Activated naive CD4-positive, alpha-beta T cell treated with anti-CD3 and anti-CD28 coated beads, Interleukin-2, amount 50 U/mL, for 72 hours (primary cell): ENCODE data around the gene CHCHD6. TPM values are rescaled to one million over a fixed set of nuclear protein-coding genes. Genes with fewer than 3 reads are reported as not detected.

Experiments used
- ATAC-seq, 2 donors: fragments of 150-1000 bp; cut with Tn5 transposase; 2 replicates each; pipeline ENCODE4 v1.10.0; 2021; ENCODE audit warnings: mild to moderate bottlenecking in 2 of 2, moderate library complexity in 2 of 2
- DNase-seq, 2 donors: peaks; one replicate each; pipeline ENCODE4 v3.0.0; 2021 to 2022; ENCODE audit warnings: low spot score in 2 of 2
- H3K27ac Mint-ChIP-seq, 2 donors: one replicate each; pipeline ENCODE4 v1.8.0; 2022; ENCODE audit warnings: mild to moderate bottlenecking in 2 of 2, mixed read lengths in 2 of 2
- H3K36me3 Mint-ChIP-seq, 2 donors: one replicate each; pipeline ENCODE4 v1.8.0; 2022; ENCODE audit warnings: mixed read lengths in 2 of 2
- H3K9me3 Mint-ChIP-seq, 2 donors: one replicate each; pipeline ENCODE4 v1.8.0; 2022; ENCODE audit warnings: mixed read lengths in 2 of 2
- total RNA-seq, 2 donors: library from RNA; stranded (reverse); gene quantifications; one replicate each; pipeline ENCODE4 v1.2.3, GENCODE V29; 2022

Gene CHCHD6
- total RNA-seq, 2 donors from 2014 or later, result 13.6 to 19.7 TPM

GRCh38 chr3:126947429-126947828, 243.4 kb downstream of the CHCHD6 start:
- DNase-seq (no peak), ATAC-seq (no peak)
- Mint-ChIP-seq H3K27ac (peak overlapping the region in 1 of 2 donors; percentile 46), H3K36me3 (no peaks in the 10 kb centered on the region), H3K9me3 (no peaks in the 10 kb centered on the region)

DNA sequence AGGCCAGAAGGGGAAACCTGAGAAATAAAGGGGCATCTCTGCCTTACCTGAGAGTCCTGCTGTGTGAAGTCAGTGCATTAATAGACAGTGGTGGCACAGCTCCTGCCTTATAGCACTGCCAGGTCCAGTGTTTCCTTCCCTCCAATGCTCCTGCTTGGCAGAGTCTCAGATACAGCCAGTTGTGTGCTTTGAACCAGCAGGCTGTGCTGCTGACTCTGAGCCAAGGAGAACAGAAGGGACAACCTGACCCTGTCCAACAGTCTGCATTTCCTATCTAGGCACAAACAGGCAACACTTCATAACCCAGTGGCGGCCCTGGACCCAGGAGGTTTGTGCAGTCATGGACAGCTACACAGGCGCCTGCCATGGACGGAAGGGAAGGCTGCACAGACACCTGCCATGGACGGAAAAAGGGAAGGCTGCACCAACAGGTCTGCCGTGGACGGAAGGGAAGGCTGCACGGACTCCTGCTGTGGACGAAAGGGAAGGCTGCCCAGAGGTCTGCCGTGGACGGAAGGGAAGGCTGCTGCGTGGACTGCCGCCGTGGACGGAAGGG, 245.0 kb downstream of the CHCHD6 start:
- ATAC-seq, result no peak
- H3K9me3 Mint-ChIP-seq, result no peaks in the 10 kb centered on the region
- no peak for DNase-seq

DNA sequence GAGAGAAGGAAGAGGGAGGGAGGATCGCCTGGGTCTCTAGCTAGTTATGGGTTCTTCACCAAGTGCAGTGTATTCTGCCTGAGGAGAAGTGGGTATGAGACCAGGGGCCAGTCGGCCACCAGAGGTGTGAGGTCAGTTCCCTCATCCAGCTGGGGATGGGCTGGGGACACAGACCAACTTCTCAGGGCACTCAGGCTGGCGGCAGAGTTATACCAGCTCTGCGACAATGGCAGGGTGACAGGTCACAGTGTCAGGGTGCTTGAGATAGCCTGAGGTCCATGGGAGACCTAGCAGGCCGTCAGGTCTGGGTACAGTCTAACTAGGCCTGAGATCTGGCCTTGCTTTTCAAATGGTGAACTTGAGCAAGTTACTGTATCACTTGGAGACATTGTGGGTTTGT, 247.5 kb downstream of the CHCHD6 start:
- ATAC-seq (no peak), DNase-seq (no peak)
- no peaks in the 10 kb centered on the region for H3K9me3 Mint-ChIP-seq
- H3K36me3 Mint-ChIP-seq, result no peaks in the 10 kb centered on the region
- H3K27ac Mint-ChIP-seq, result no peak overlapping the region

More for the DNA sequence above, 245.0 kb downstream of the CHCHD6 start:
- no peaks in the 10 kb centered on the region for H3K36me3 Mint-ChIP-seq
- no peak overlapping the region for H3K27ac Mint-ChIP-seq

DNA sequence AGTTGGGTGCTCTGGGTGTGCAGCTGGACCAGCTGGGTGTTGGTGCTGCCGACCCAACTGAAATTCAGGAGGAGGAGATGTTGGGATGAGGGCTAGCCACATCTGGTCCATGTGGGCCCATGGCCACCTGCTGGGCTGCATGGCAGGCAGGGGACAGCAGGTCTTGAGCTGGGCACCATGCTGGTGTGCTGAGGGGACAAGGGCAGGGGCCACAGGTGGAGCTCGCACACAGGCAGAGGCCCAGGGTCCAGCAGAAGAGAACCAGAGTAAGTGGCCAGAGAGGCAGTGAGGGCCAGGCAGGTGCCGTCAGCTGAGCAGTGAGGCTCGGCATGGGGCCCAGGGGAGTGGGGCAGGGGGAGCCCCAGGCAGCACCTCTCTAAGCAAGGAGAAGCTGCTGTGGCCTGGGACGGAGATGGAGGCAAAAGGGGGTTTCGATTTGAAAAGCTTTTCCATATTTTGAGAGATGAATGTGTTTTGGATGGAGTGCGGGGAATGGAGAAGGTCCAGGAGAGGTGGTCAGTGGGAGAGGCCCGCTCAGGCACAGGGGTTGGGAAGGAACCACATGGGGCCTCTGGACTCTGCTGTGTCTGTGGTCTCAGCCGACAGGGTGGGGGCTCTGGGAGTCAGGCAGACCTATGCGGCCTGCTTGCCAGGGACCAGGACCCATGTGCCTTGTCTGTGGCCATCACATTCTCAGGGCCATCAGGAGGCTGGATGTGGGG, 248.4 kb downstream of the CHCHD6 start:
- Mint-ChIP-seq H3K27ac (no peak overlapping the region), H3K9me3 (no peaks in the 10 kb centered on the region), H3K36me3 (no peaks in the 10 kb centered on the region)
- no peak for DNase-seq
- ATAC-seq, result no peak

- DNase-seq, result no peak
- Mint-ChIP-seq H3K9me3 (no peaks in the 10 kb centered on the region), H3K36me3 (no peaks in the 10 kb centered on the region), H3K27ac (peak overlapping the region in 1 of 2 donors; percentile 55)
- no peak for ATAC-seq
Observed at GRCh38 chr3:126952983-126953660, 249.1 kb downstream of the CHCHD6 start.

GRCh38 chr3:126954141-126954842, 250.3 kb downstream of the CHCHD6 start:
- DNase-seq (no peak), ATAC-seq (peak; percentile 58 to 98)
- Mint-ChIP-seq H3K27ac (no peak overlapping the region), H3K36me3 (no peaks in the 10 kb centered on the region), H3K9me3 (no peaks in the 10 kb centered on the region)

GRCh38 chr3:126955004-126955790, 251.2 kb downstream of the CHCHD6 start:
- H3K9me3 Mint-ChIP-seq, result no peaks in the 10 kb centered on the region
- DNase-seq (no peak), ATAC-seq (no peak)
- H3K27ac Mint-ChIP-seq, result no peak overlapping the region
- H3K36me3 Mint-ChIP-seq, result no peaks in the 10 kb centered on the region

GRCh38 chr3:126956361-126956760, 252.3 kb downstream of the CHCHD6 start:
- H3K36me3 Mint-ChIP-seq, result no peaks in the 10 kb centered on the region
- ATAC-seq, result no peak
- no peak overlapping the region for H3K27ac Mint-ChIP-seq
- DNase-seq, result no peak
- H3K9me3 Mint-ChIP-seq, result no peaks in the 10 kb centered on the region

GRCh38 chr3:126956866-126957650, 253.0 kb downstream of the CHCHD6 start:
- Mint-ChIP-seq H3K9me3 (no peaks in the 10 kb centered on the region), H3K36me3 (no peaks in the 10 kb centered on the region), H3K27ac (no peak overlapping the region)
- ATAC-seq, result no peak
- no peak for DNase-seq

GRCh38 chr3:126957776-126958637, 254.0 kb downstream of the CHCHD6 start:
- Mint-ChIP-seq H3K27ac (no peak overlapping the region), H3K9me3 (no peaks in the 10 kb centered on the region), H3K36me3 (no peaks in the 10 kb centered on the region)
- DNase-seq, result no peak
- ATAC-seq, result no peak

DNA sequence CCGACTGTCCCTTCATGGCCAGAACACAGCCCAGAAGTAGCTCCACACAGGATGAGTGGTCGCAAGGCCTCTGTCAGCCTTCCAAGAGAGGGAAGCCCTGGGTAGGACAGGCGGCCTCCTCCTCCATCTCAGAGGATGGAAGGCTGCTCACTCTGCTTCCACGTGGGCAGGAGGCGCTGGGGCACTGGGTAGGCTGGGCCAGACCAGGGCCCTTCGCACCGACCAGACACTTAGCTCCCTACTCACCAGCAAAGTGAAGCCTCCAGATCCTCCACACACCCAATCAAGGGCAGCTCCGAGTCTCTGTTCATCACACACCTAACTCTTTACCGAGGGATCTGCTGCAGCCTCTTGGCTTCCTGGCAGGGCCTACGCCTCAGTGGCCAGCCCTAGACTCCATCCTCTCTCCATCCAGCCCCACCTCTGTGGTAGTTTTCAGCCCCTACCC, 254.6 kb downstream of the CHCHD6 start:
- no peak for DNase-seq
- Mint-ChIP-seq H3K27ac (peak overlapping the region in 1 of 2 donors; percentile 80), H3K9me3 (no peaks in the 10 kb centered on the region), H3K36me3 (no peaks in the 10 kb centered on the region)
- ATAC-seq, result no peak

DNA sequence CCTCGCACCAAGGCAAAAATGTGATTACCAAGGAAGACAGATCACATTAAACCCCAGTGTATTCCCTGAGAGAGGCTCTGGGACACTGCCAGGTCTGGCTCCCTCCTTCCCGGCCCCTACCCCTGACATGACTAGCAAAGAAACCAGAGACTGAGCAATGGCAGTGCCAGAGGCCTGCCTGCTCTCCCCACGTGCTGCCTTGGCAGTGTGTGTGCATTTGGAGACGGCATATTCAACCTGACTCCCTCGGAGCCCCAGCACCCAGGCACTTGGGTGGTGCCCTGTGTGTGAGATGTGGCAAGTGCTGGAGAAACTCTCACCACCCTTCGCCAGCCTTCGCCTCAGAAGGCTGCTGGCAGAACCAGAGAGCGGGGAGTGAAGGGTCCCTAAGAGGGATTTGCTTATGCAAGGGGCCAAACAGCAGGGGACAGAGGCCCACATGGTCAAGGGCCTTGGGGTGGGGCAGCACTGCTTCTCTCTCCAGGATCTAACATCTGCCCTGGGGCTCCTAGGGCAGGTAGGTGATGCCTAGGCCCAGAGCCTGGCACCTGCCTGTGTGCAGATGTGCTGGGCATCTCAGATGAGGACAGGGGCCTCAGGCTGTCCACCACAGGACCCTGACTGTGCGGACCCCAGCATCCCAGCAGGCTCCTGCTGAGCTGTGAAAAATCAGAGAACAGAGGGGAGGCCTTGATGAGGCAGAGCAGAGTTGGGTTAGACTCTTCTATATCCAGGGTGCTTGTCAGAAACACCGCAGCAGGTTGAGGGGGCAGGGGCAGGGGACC, 255.3 kb downstream of the CHCHD6 start:
- Mint-ChIP-seq H3K9me3 (no peaks in the 10 kb centered on the region), H3K27ac (peak overlapping the region in 1 of 2 donors; percentile 80), H3K36me3 (no peaks in the 10 kb centered on the region)
- DNase-seq (no peak), ATAC-seq (no peak)

- no peaks in the 10 kb centered on the region for H3K9me3 Mint-ChIP-seq
- no peaks in the 10 kb centered on the region for H3K36me3 Mint-ChIP-seq
- DNase-seq (no peak), ATAC-seq (no peak)
- H3K27ac Mint-ChIP-seq, result peak overlapping the region in 1 of 2 donors; percentile 79
Observed at GRCh38 chr3:126959921-126960603, 256.0 kb downstream of the CHCHD6 start.

GRCh38 chr3:126960604-126960995, 256.6 kb downstream of the CHCHD6 start:
- peak overlapping the region in 1 of 2 donors; percentile 79 for H3K27ac Mint-ChIP-seq
- no peaks in the 10 kb centered on the region for H3K9me3 Mint-ChIP-seq
- DNase-seq (no peak), ATAC-seq (no peak)
- no peaks in the 10 kb centered on the region for H3K36me3 Mint-ChIP-seq
